ENCODE results near the gene CREG1. TPM values are rescaled to one million over a fixed set of nuclear protein-coding genes. Genes with fewer than 3 reads are reported as not detected.

The CREG1 gene
- total RNA-seq = 19.2 and 19.4 TPM in 2 replicates
- long read RNA-seq, partial matches to known transcripts = 0 of 4 reads
- long read RNA-seq, other reads (novel, unspliced or antisense) = 0 of 4 reads

GRCh38 chr1:167553136-167554027 is at the start of gene CREG1:
TSS of gene CREG1 (minus strand) at chr1:167553762.
- peak within 1 kb of the TSS; percentile 77 for H3K4me3 Mint-ChIP-seq (ENCODE audit: unreplicated experiment)
- H3K4me1 Mint-ChIP-seq (ENCODE audit: unreplicated experiment) = peaks cover 11% of the 10 kb centered on the region
- no peaks in the 10 kb centered on the region for H3K36me3 Mint-ChIP-seq (ENCODE audit: unreplicated experiment)
- no peak within 1 kb of the TSS for H3K27ac Mint-ChIP-seq (ENCODE audit: unreplicated experiment)
- no peaks in the 10 kb centered on the region for H3K9me3 Mint-ChIP-seq (ENCODE audit: unreplicated experiment)
- DNase-seq (ENCODE audit: extremely low spot score, unreplicated experiment) = peak; percentile 96
- TF ChIP-seq CTCF (IDR thresholded peaks at IDR 0.05) = no peak
- H3K27me3 Mint-ChIP-seq (ENCODE audit: unreplicated experiment) = peaks cover 13% of the 10 kb centered on the region

- Mint-ChIP-seq H3K36me3 (ENCODE audit: unreplicated experiment) (no peaks in the 10 kb centered on the region), H3K4me1 (ENCODE audit: unreplicated experiment) (peaks cover 10% of the 10 kb centered on the region), H3K9me3 (ENCODE audit: unreplicated experiment) (peaks cover 8% of the 10 kb centered on the region), H3K4me3 (ENCODE audit: unreplicated experiment) (no peak overlapping the region), H3K27me3 (ENCODE audit: unreplicated experiment) (peaks cover 5% of the 10 kb centered on the region), H3K27ac (ENCODE audit: unreplicated experiment) (no peak overlapping the region)
- no peak for TF ChIP-seq CTCF (IDR thresholded peaks at IDR 0.05)
- peak; percentile 51 for DNase-seq (ENCODE audit: extremely low spot score, unreplicated experiment)
Measured at GRCh38 chr1:167602840-167603239, 49.3 kb upstream of the CREG1 start.

- Mint-ChIP-seq H3K27ac (ENCODE audit: unreplicated experiment) (no peak overlapping the region), H3K27me3 (ENCODE audit: unreplicated experiment) (peaks cover 10% of the 10 kb centered on the region), H3K4me1 (ENCODE audit: unreplicated experiment) (peaks cover 10% of the 10 kb centered on the region), H3K4me3 (ENCODE audit: unreplicated experiment) (no peak overlapping the region), H3K36me3 (ENCODE audit: unreplicated experiment) (no peaks in the 10 kb centered on the region), H3K9me3 (ENCODE audit: unreplicated experiment) (peaks cover under 1% of the 10 kb centered on the region)
- no peak for DNase-seq (ENCODE audit: extremely low spot score, unreplicated experiment)
- TF ChIP-seq CTCF (IDR thresholded peaks at IDR 0.05) = no peak
Measured at GRCh38 chr1:167601442-167602383, 48.2 kb upstream of the CREG1 start.

GRCh38 chr1:167599957-167600581 is 46.5 kb upstream of the CREG1 start:
- H3K36me3 Mint-ChIP-seq (ENCODE audit: unreplicated experiment) = no peaks in the 10 kb centered on the region
- no peak for DNase-seq (ENCODE audit: extremely low spot score, unreplicated experiment)
- no peak overlapping the region for H3K4me3 Mint-ChIP-seq (ENCODE audit: unreplicated experiment)
- peaks cover 10% of the 10 kb centered on the region for H3K4me1 Mint-ChIP-seq (ENCODE audit: unreplicated experiment)
- H3K27me3 Mint-ChIP-seq (ENCODE audit: unreplicated experiment) = peaks cover 23% of the 10 kb centered on the region
- TF ChIP-seq CTCF (IDR thresholded peaks at IDR 0.05) = peak; percentile 72
- no peaks in the 10 kb centered on the region for H3K9me3 Mint-ChIP-seq (ENCODE audit: unreplicated experiment)
- no peak overlapping the region for H3K27ac Mint-ChIP-seq (ENCODE audit: unreplicated experiment)
